ENCODE results near the gene PPRC1. TPM values are rescaled to one million over a fixed set of nuclear protein-coding genes. Genes with fewer than 3 reads are reported as not detected.

The PPRC1 gene
- total RNA-seq, 1 donor from 2014 or later, result 77.2 TPM

DNA sequence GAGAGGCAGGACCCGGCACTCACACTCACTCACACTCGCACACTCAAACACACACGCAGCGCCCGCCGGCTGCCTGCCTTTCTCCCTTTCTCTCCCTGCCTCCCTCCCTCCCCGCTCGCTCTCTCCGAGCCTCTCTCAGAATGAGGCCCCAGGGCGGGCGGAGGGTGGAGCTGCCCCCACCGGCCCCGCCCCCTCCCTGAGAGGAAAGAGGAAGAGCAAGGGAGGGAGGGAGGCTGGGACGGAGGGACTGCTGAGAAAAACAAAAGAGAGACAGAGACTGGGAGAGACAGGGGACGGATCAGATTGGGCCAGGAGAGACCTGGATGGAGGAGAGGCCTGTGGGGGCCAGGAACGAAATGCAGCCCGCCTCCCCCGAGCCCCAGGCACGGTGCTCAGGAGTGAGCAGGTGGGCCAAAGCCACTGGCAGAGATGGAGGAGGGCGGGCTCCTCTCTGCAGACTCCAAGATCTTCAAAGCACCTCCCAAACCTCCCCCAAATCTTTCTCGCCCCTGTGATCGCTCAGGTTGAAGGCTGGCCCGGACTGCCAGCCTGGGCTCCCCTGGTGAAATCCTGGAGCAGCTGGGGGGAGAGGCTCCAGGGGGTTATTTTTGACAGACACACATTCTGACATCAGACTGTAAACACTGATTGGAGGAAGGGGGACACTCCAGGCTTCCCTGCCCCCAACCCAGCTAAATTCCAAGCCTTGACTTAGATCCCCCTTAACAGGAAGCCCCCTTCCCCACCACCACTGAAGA is 17.8 kb upstream of the PPRC1 start:
- peak overlapping the region; percentile 91 for H3K4me3 Mint-ChIP-seq
- H3K9me3 Mint-ChIP-seq, result no peaks in the 10 kb centered on the region
- H3K27me3 Mint-ChIP-seq, result no peaks in the 10 kb centered on the region
- ATAC-seq (ENCODE audit: low read depth), result peak; percentile 78
- H3K27ac Mint-ChIP-seq, result peak overlapping the region; percentile 94
- DNase-seq, result peak; percentile 70
- TF ChIP-seq, protein P1, sequence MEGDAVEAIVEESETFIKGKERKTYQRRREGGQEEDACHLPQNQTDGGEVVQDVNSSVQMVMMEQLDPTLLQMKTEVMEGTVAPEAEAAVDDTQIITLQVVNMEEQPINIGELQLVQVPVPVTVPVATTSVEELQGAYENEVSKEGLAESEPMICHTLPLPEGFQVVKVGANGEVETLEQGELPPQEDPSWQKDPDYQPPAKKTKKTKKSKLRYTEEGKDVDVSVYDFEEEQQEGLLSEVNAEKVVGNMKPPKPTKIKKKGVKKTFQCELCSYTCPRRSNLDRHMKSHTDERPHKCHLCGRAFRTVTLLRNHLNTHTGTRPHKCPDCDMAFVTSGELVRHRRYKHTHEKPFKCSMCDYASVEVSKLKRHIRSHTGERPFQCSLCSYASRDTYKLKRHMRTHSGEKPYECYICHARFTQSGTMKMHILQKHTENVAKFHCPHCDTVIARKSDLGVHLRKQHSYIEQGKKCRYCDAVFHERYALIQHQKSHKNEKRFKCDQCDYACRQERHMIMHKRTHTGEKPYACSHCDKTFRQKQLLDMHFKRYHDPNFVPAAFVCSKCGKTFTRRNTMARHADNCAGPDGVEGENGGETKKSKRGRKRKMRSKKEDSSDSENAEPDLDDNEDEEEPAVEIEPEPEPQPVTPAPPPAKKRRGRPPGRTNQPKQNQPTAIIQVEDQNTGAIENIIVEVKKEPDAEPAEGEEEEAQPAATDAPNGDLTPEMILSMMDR (IDR thresholded peaks at IDR 0.05), result no peak
- ChIA-PET POLR2A (interaction anchor here (0.5 to 1.8 kb wide), 12 partner anchors 11 to 1066 kb away, joined by 3 to 11 read pairs (median 4); partner anchors contain the start of genes ARMH3, NOLC1 and OGA), CTCF (interaction anchor here (0.8 to 1.5 kb wide), 6 partner anchors 11 to 597 kb away, joined by 3 to 7 read pairs (median 3); no protein-coding TSS in a partner anchor)
- H3K4me1 Mint-ChIP-seq, result peaks cover 62% of the 10 kb centered on the region
- H3K36me3 Mint-ChIP-seq (ENCODE audit: low read depth), result peaks cover 18% of the 10 kb centered on the region
- intact Hi-C loops (cut with micrococcal nuclease), result loop anchor here (1.0 to 5.0 kb wide), 4 partner anchors 17 to 527 kb away; partner anchors contain the start of genes HPS6, NPM3 and TRIM8

DNA sequence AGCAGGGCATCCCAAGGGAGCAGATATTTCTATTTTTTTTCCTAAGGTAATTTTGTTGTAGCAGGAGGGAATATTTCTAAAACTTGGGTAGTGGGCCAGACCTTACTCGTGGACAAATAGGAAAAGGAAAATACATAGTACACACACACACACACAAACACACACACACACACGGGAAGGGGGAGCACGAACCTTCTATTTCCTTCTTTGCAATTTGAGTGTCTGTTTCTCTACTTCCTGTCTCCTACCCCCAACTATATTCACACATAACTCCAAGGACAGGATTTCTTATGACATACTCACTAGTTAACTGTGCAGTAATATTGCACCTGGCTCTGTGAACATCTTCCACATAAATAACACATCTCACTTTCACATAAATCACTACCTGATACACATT is 17.1 kb upstream of the PPRC1 start:
- peaks cover 62% of the 10 kb centered on the region for H3K4me1 Mint-ChIP-seq
- DNase-seq, result no peak
- ChIA-PET POLR2A (interaction anchor here (0.7 to 1.8 kb wide), 4 partner anchors 35 to 279 kb away, joined by 3 to 11 read pairs (median 6); partner anchors contain the start of gene NOLC1), CTCF (interaction anchor here (1.1 to 1.5 kb wide), 4 partner anchors 43 to 596 kb away, joined by 3 to 7 read pairs (median 3); no protein-coding TSS in a partner anchor)
- H3K4me3 Mint-ChIP-seq, result peak overlapping the region; percentile 91
- H3K36me3 Mint-ChIP-seq (ENCODE audit: low read depth), result peaks cover 12% of the 10 kb centered on the region
- TF ChIP-seq, protein P1 (IDR thresholded peaks at IDR 0.05), result no peak
- intact Hi-C loops (cut with micrococcal nuclease), result loop anchor here (1.0 to 5.0 kb wide), 4 partner anchors 17 to 527 kb away; partner anchors contain the start of genes HPS6, NPM3 and TRIM8
- H3K27ac Mint-ChIP-seq, result peak overlapping the region; percentile 94
- ATAC-seq (ENCODE audit: low read depth), result no peak
- H3K9me3 Mint-ChIP-seq, result no peaks in the 10 kb centered on the region
- no peaks in the 10 kb centered on the region for H3K27me3 Mint-ChIP-seq

DNA sequence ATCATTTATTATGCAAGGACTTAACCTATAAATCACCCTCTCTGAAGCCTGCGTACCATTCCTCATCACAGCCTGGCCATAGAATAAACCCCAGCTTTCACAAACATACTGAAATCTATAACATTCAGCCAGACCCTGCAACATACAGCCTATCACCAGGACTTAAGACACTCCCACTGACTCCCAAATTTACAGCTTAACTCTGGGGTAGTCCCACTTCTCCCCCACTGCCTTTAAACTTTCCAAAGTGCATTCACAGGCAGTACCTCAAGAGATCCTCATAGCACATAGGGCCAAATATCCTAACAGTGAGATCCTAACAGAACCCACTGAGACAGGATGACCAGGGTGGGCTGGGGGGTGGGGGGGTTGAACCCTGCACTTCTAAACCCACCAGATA is 16.2 kb upstream of the PPRC1 start:
- Mint-ChIP-seq H3K4me1 (peaks cover 71% of the 10 kb centered on the region), H3K4me3 (peak overlapping the region; percentile 91), H3K27ac (peak overlapping the region; percentile 94), H3K9me3 (no peaks in the 10 kb centered on the region), H3K27me3 (no peaks in the 10 kb centered on the region), H3K36me3 (ENCODE audit: low read depth) (peaks cover 5% of the 10 kb centered on the region)
- TF ChIP-seq, protein P1 (IDR thresholded peaks at IDR 0.05), result no peak
- POLR2A ChIA-PET, result no interaction called here
- ATAC-seq (ENCODE audit: low read depth) (no peak), DNase-seq (no peak)
- CTCF ChIA-PET, result no interaction called here
- intact Hi-C loops (cut with micrococcal nuclease), result loop anchor here (1.0 to 5.0 kb wide), 3 partner anchors 276 to 526 kb away; partner anchors contain the start of genes NPM3 and TRIM8

DNA sequence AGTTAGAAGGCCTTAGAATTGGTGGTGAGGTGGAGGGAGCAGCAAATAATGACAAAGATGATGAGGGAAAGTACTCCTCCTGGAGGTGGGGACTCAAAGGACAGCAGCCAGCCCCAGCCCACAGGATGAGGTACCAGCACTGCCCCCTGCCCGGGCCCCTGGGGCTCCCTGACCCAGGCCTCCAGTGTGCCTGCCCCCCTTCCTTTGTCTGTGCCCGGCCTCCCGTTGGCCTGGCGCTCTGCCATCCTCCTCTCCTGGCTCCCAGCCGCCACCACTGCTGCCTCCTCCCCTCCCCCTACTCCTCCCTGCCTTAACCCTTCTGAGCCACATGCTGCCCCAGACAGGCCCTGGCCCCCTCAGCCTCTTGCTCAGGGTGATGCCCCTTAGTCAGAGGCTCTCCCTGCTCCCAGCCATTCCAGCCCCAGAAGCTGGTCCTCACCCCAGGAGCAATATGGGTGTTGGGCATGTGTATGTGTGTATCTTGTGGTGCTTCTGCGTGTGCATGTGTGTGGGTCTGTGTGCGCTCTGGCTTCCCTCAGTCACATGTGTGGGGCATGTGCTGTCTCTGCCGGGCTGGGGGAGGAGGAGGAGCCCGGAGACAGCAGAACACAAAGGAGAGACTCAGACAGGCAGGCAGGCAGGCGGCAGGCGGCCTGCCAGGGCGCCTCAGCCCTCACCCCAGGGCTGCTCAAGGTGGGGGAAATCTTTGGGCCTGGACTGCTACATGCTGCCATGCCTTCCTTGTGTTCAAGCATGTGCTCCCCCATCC is 15.3 kb upstream of the PPRC1 start:
- Mint-ChIP-seq H3K36me3 (ENCODE audit: low read depth) (peaks cover 2% of the 10 kb centered on the region), H3K9me3 (no peaks in the 10 kb centered on the region), H3K27me3 (no peaks in the 10 kb centered on the region), H3K4me1 (peaks cover 74% of the 10 kb centered on the region), H3K4me3 (peak overlapping the region; percentile 85), H3K27ac (peak overlapping the region; percentile 94)
- intact Hi-C loops (cut with micrococcal nuclease), result loop anchor here (1.0 to 5.0 kb wide), 3 partner anchors 277 to 525 kb away; partner anchors contain the start of genes NPM3 and TRIM8
- POLR2A ChIA-PET, result interaction anchor here (0.6 to 1.5 kb wide), 4 partner anchors 34 to 299 kb away, joined by 3 to 5 read pairs (median 3); partner anchors contain the start of gene OGA
- DNase-seq (peak; percentile 26), ATAC-seq (ENCODE audit: low read depth) (peak; percentile 2)
- TF ChIP-seq, protein P1 (IDR thresholded peaks at IDR 0.05), result no peak
- CTCF ChIA-PET, result interaction anchor here (1.8 kb wide), 1 partner anchor 15 kb away, joined by 13 read pairs; the partner anchor contains the start of gene PPRC1
